ENCODE measurements around the gene NPBWR2.

GRCh38 chr20:64103871-64104666, 3.3 kb downstream of the NPBWR2 start:
- TF ChIP-seq POLR2A (IDR thresholded peaks at IDR 0.05) (no peak), CTCF (IDR thresholded peaks at IDR 0.05) (no peak)

Data from right lobe of liver (tissue), 4 donors.